Adrenal gland (tissue), 19 donors: ENCODE results near the gene EXOSC2. TPM values are rescaled to one million over a fixed set of nuclear protein-coding genes. Genes with fewer than 3 reads are reported as not detected.

ENCODE experiments used
- DNase-seq, 7 donors: peaks; one replicate each; pipeline ENCODE4 v3.0.0-alpha.2; 2019 to 2020
- H3K27ac ChIP-seq, 5 donors: fragments of 200-600 bp; sonication (generic) in 4 of 5; 1 replicate in 3 of 5; 2 replicates in 2 of 5; pipeline versions ENCODE4 v1.5.1 to v1.8.0; 2016 to 2020; ENCODE audit warnings: mild to moderate bottlenecking in 1 of 5
- H3K27me3 ChIP-seq: fragments of 200-600 bp; 2 replicates; pipeline ENCODE4 v1.8.0; 2021
- H3K36me3 ChIP-seq, 2 donors: fragments of 200-600 bp; replicated peaks in 1 of 2; 1 replicate in 1 of 2; 2 replicates in 1 of 2; pipeline versions ENCODE4 v1.5.1 to v1.8.0; 2018 to 2022
- H3K4me1 ChIP-seq, 2 donors: fragments of 200-600 bp; replicated peaks in 1 of 2; 1 replicate in 1 of 2; 2 replicates in 1 of 2; pipeline versions ENCODE4 v1.5.1 to v1.8.0; 2018 to 2021
- H3K4me3 ChIP-seq, 4 donors: fragments of 200-600 bp; sonication (generic) in 3 of 4; one replicate each; pipeline ENCODE4 v1.5.1; 2016 to 2018
- H3K9me3 ChIP-seq, 3 donors: fragments of 200-600 bp; sonication (generic) in 1 of 3; replicated peaks in 1 of 3; 1 replicate in 2 of 3; 2 replicates in 1 of 3; pipeline versions ENCODE4 v1.5.1 to v1.8.0; 2016 to 2021
- POLR2A ChIP-seq, 2 donors: fragments of 450-650 bp; IDR thresholded peaks; one replicate each; pipeline ENCODE4 v1.6.1; 2017; ENCODE audit warnings: antibody characterized with exemption in 2 of 2, mild to moderate bottlenecking in 2 of 2, moderate library complexity in 1 of 2
- WGBS, 4 donors: extraction: QIAGEN DNeasy Blood & Tissue Kit in 2 of 4; methylation state at CpG; one replicate each; pipeline versions ENCODE4 v1.1.5 to v1.1.7; 2013 to 2017; 5-methylcytosine and 5-hydroxymethylcytosine counted together
- intact Hi-C, 2 donors: fragments of 100-400 bp; cut with DNase I; formaldehyde crosslinking; loops; one replicate each; pipeline versions ENCODE4 v1.14.1 to v1.15.0; 2022 to 2023
- long read RNA-seq, 10 donors: library from polyadenylated mRNA in 3 of 10; unstranded in 2 of 10; stranded (forward) in 1 of 10; transcript quantifications; one replicate each; pipeline ENCODE4 v2.0.0 and lab custom pipeline, GENCODE V29; 2021 to 2026
- polyA plus RNA-seq, 3 donors: library from polyadenylated mRNA; stranded (reverse); fragments of 200-250 nt in 2 of 3; fragments of 350-450 nt in 1 of 3; fragmentation: Illumina TruSeq in 1 of 3; extraction: RNeasy Lipid Tissue Mini Kit (QIAGEN cat#74804) in 1 of 3; gene quantifications; one replicate each; pipeline ENCODE4 v1.2.3, GENCODE V29; 2013 to 2014
- total RNA-seq, 9 donors: library from RNA; depleted of rRNA in 4 of 9; stranded (reverse); fragments of >200 nt in 4 of 9; fragments of 120-200 nt in 1 of 9; fragmentation: NEBNext Ultra II Directional in 1 of 9; extraction: Animal tissue kit (Norgen Biotek cat#: 25700) in 1 of 9; gene quantifications; one replicate each; pipeline versions ENCODE4 v1.1.0 to v1.2.4, GENCODE V29; 2013 to 2023
- TF ChIP-seq, protein P1 (sequence below), 6 experiments: fragments of 450-650 bp in 4 of 6; fragments of 200-600 bp in 2 of 6; sonication (generic) in 1 of 6; IDR thresholded peaks; 1 replicate in 5 of 6; 2 replicates in 1 of 6; pipeline versions ENCODE4 v1.5.1 to v1.8.0; 2016 to 2021; ENCODE audit warnings: antibody characterized with exemption in 6 of 6, mild to moderate bottlenecking in 2 of 6, moderate library complexity in 1 of 6
- donor health status: healthy with polysubstance abuse.
- donor health status: Bipolar disorder and iron deficiency.
- donor health status: DM: yes; HTN: yes; CAD: no.
- donor health status: DM: no; HTN: no; CAD: no.
- donor health status: DM: no; HTN: no; CAD: no.
- donor health status: DM: yes; HTN: yes; CAD: no.

EXOSC2 gene, protein sequence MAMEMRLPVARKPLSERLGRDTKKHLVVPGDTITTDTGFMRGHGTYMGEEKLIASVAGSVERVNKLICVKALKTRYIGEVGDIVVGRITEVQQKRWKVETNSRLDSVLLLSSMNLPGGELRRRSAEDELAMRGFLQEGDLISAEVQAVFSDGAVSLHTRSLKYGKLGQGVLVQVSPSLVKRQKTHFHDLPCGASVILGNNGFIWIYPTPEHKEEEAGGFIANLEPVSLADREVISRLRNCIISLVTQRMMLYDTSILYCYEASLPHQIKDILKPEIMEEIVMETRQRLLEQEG
- total RNA-seq = 10 to 100 TPM in 8 of 9 donors, 1 to 10 TPM in 1; 9.5 to 29.8 (median 19.8) TPM
- polyA plus RNA-seq = 10 to 100 TPM; 15.5 to 28.8 (median 16.6) TPM
- long read RNA-seq, donor 1, partial matches to known transcripts = 0 of 5 reads
- long read RNA-seq, donor 1, other reads (novel, unspliced or antisense) = 0 of 5 reads
- long read RNA-seq, donor 2, partial matches to known transcripts = 0 of 2 reads
- long read RNA-seq, donor 2, other reads (novel, unspliced or antisense) = 0 of 2 reads
- long read RNA-seq, donor 3, partial matches to known transcripts = 0 of 2 reads
- long read RNA-seq, donor 3, other reads (novel, unspliced or antisense) = 0 of 2 reads
- long read RNA-seq, donor 4, transcript EXOSC2-204 (9 exons, 2,040 nt) = major isoform, 6 of 7 reads
- long read RNA-seq, donor 4, partial matches to known transcripts = 0 of 7 reads
- long read RNA-seq, donor 4, other reads (novel, unspliced or antisense) = 1 of 7 reads
- long read RNA-seq, donor 5, transcript EXOSC2-204 (9 exons, 2,040 nt) = major isoform, 7 of 15 reads
- long read RNA-seq, donor 5, partial matches to known transcripts = 1 of 15 reads
- long read RNA-seq, donor 5, other reads (novel, unspliced or antisense) = 4 of 15 reads
- long read RNA-seq, donor 6, partial matches to known transcripts = 0 of 1 reads
- long read RNA-seq, donor 6, other reads (novel, unspliced or antisense) = 0 of 1 reads
- long read RNA-seq, donor 7, partial matches to known transcripts = 0 of 1 reads
- long read RNA-seq, donor 7, other reads (novel, unspliced or antisense) = 0 of 1 reads
- long read RNA-seq, donor 8, partial matches to known transcripts = 0 of 3 reads
- long read RNA-seq, donor 8, other reads (novel, unspliced or antisense) = 0 of 3 reads
- long read RNA-seq, donor 9, partial matches to known transcripts = 0 of 5 reads
- long read RNA-seq, donor 9, other reads (novel, unspliced or antisense) = 0 of 5 reads
- long read RNA-seq, donor 10, partial matches to known transcripts = 0 of 2 reads
- long read RNA-seq, donor 10, other reads (novel, unspliced or antisense) = 0 of 2 reads

DNA sequence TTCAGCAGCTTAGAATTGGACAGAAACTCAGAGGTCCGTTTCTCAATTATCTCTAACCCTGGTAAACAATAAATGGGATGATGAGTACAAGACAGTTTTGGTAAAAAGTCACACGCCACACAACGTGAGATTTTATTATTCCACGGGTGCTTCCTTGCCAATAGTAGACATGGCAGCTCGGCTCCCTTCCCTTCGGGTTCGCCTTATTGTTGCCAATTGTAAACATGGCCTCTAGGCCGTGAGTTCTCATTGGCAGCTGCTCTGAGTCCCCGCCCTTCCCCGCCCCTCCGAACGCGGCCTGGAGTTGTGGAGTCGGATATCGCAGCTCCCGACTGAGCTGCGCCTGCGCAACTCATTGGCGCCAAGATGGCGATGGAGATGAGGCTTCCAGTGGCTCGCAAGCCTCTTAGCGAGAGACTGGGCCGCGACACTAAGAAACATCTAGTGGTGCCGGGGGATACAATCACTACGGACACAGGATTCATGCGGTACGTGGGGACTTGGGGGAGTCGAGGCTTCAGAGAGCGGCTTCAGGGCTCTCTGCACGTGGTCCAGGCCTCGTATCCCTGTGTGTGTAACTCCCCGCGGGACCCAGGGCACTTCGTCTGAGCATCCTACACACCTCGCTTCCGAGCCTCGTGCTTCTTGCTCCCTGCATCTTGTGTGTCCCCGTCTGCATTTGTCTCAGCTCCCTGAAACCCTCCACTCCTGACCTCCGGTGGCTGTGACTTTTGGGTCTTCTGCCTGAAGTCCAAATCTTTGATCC lies at the start of gene EXOSC2:
Gene EXOSC2, plus strand, starts transcription at position 355 of the 766 bp plus-strand sequence. Its CDS starts 12 bp downstream, at position 367.
- Histone ChIP-seq H3K27ac (peak within 1 kb of the TSS in 2 of 5 donors; percentile 51 to 59), H3K36me3 (peaks cover 0 to 27% of the 10 kb centered on the region in 2 donors), H3K27me3 (no peaks in the 10 kb centered on the region), H3K4me1 (peaks cover 5 to 21% of the 10 kb centered on the region in 2 donors), H3K4me3 (peak within 1 kb of the TSS; percentile 3 to 71 (median 66)), H3K9me3 (no peaks in the 10 kb centered on the region)
- WGBS, 4 donors = 0 to 1% (median 0%) methylated on average over 14 to 40 of the region's 40 CpGs
- intact Hi-C loops = no loop called here
- peak; percentile 97 to 100 (median 99) for DNase-seq
- TF ChIP-seq, protein P1, sequence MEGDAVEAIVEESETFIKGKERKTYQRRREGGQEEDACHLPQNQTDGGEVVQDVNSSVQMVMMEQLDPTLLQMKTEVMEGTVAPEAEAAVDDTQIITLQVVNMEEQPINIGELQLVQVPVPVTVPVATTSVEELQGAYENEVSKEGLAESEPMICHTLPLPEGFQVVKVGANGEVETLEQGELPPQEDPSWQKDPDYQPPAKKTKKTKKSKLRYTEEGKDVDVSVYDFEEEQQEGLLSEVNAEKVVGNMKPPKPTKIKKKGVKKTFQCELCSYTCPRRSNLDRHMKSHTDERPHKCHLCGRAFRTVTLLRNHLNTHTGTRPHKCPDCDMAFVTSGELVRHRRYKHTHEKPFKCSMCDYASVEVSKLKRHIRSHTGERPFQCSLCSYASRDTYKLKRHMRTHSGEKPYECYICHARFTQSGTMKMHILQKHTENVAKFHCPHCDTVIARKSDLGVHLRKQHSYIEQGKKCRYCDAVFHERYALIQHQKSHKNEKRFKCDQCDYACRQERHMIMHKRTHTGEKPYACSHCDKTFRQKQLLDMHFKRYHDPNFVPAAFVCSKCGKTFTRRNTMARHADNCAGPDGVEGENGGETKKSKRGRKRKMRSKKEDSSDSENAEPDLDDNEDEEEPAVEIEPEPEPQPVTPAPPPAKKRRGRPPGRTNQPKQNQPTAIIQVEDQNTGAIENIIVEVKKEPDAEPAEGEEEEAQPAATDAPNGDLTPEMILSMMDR (IDR thresholded peaks at IDR 0.05) = peak in 1 of 6 experiments; percentile 1
- peak in 1 of 2 donors; percentile 60 for TF ChIP-seq POLR2A (IDR thresholded peaks at IDR 0.05)

GRCh38 chr9:130651221-130651620 lies 42.4 kb upstream of the EXOSC2 start:
- TF ChIP-seq, protein P1 (IDR thresholded peaks at IDR 0.05) = no peak
- no peak for TF ChIP-seq POLR2A (IDR thresholded peaks at IDR 0.05)
- 71 to 83% (median 77%) methylated on average over 13 to 15 of the region's 15 CpGs for WGBS, 4 donors
- H3K27ac ChIP-seq = no peak overlapping the region
- intact Hi-C loops = no loop called here
- DNase-seq = no peak
- no peaks in the 10 kb centered on the region for H3K9me3 ChIP-seq
- H3K27me3 ChIP-seq = peaks cover 12% of the 10 kb centered on the region
- H3K36me3 ChIP-seq = no peaks in the 10 kb centered on the region
- H3K4me1 ChIP-seq = no peaks in the 10 kb centered on the region
- no peak overlapping the region for H3K4me3 ChIP-seq

DNA sequence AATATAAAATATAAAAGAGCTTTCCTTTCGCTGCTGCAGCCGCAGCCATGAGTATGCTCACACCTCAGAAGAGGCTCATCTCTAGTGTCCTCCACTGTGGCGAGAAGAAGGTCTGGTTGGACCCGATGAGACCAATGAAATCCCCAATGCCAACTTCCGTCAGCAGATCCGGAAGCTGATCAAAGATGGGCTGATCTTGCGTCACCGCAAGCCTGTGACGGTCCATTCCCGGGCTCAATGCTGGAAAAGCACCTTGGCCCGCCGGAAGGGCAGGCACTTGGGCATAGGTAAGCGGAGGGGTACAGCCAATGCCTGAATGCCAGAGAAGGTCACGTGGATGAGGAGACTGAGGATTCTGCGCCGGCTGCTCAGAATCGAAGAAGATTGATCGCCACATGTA lies 41.8 kb upstream of the EXOSC2 start:
- peaks cover 14% of the 10 kb centered on the region for H3K27me3 ChIP-seq
- TF ChIP-seq, protein P1 (IDR thresholded peaks at IDR 0.05) = no peak
- WGBS, 4 donors = 88 to 92% (median 91%) methylated on average over 8 to 18 of the region's 18 CpGs

More for the DNA sequence above, 41.8 kb upstream of the EXOSC2 start:
- no peak overlapping the region for H3K4me3 ChIP-seq
- H3K9me3 ChIP-seq = no peaks in the 10 kb centered on the region
- H3K4me1 ChIP-seq = no peaks in the 10 kb centered on the region
- H3K27ac ChIP-seq = no peak overlapping the region
- intact Hi-C loops = no loop called here
- no peak for DNase-seq
- H3K36me3 ChIP-seq = no peaks in the 10 kb centered on the region
